IMR-90 (cell line): ENCODE data around the gene LTBP2. TPM values are rescaled to one million over a fixed set of nuclear protein-coding genes. Genes with fewer than 3 reads are reported as not detected.

ENCODE experiments used
- ATAC-seq: fragments of 200-7000 bp; cut with Tn5 transposase; 2 replicates; pipeline ENCODE4 v1.9.1; 2020; ENCODE audit warnings: low read depth, mild to moderate bottlenecking, moderate library complexity
- BruUV-seq: library from RNA; stranded (reverse); fragments of 400-500 nt; replicated peaks from 2 replicates; lab custom pipeline; 2021; lab: Mats Ljungman, UMichigan
- CTCF ChIA-PET: fragments of 300-600 bp; formaldehyde crosslinking; extraction: SDS; loops from one replicate; lab custom pipeline; 2021; ENCODE audit warnings: antibody characterized with exemption; lab: Yijun Ruan, JAX
- POLR2A ChIA-PET: fragments of 300-600 bp; sonication (Branson Sonifier 250); formaldehyde crosslinking; loops from one replicate; lab custom pipeline; 2022; ENCODE audit warnings: antibody characterized with exemption; ENCODE audit not compliant: unreplicated experiment; lab: Charles Lee
- DNase-seq: peaks from one replicate; pipeline ENCODE4 v3.0.0; 2013
- H2AFZ ChIP-seq: replicated peaks from 2 replicates; pipeline ENCODE3; 2013; ENCODE audit warnings: low read length, mild to moderate bottlenecking; ENCODE audit not compliant: poor library complexity
- H2AK5ac ChIP-seq: 2 replicates; pipeline ENCODE4 v1.6.1; 2013; ENCODE audit warnings: low read depth, low read length, inconsistent platforms
- H2AK9ac ChIP-seq: replicated peaks from 2 replicates; pipeline ENCODE3; 2013; ENCODE audit warnings: mild to moderate bottlenecking, low read depth, low read length, moderate library complexity; ENCODE audit not compliant: poor library complexity
- H2BK120ac ChIP-seq: 2 replicates; pipeline ENCODE4 v1.6.1; 2013; ENCODE audit warnings: low read depth, low read length, inconsistent platforms
- H2BK15ac ChIP-seq: 3 replicates; pipeline ENCODE4 v1.6.1; 2013; ENCODE audit warnings: low read depth, low read length, inconsistent platforms
- H2BK20ac ChIP-seq: 2 replicates; pipeline ENCODE4 v1.6.1; 2013; ENCODE audit warnings: low read depth, mild to moderate bottlenecking, inconsistent platforms, low read length, moderate library complexity
- H2BK5ac ChIP-seq: 2 replicates; pipeline ENCODE4 v1.6.1; 2013; ENCODE audit warnings: mild to moderate bottlenecking, low read depth, low read length, inconsistent platforms; ENCODE audit not compliant: poor library complexity, severe bottlenecking
- H3K14ac ChIP-seq: replicated peaks from 2 replicates; pipeline ENCODE4 v1.6.1; 2013; ENCODE audit warnings: low read depth, low read length, inconsistent platforms
- H3K18ac ChIP-seq: 2 replicates; pipeline ENCODE4 v1.6.1; 2013; ENCODE audit warnings: low read depth, low read length, control low read depth
- H3K23ac ChIP-seq: 2 replicates; pipeline ENCODE4 v1.6.1; 2013; ENCODE audit warnings: low read depth, low read length, inconsistent platforms
- H3K27ac ChIP-seq: 2 replicates; pipeline ENCODE4 v1.5.1; 2013; ENCODE audit warnings: mild to moderate bottlenecking, control low read depth, low read length; ENCODE audit not compliant: insufficient read depth
- H3K27me3 ChIP-seq: 2 replicates; pipeline ENCODE4 v1.6.1; 2013; ENCODE audit warnings: low read length; ENCODE audit not compliant: control insufficient read depth, insufficient read depth
- H3K36me3 ChIP-seq: 2 replicates; pipeline ENCODE4 v1.6.1; 2013; ENCODE audit warnings: low read length, mixed read lengths; ENCODE audit not compliant: control insufficient read depth, insufficient read depth
- H3K4ac ChIP-seq: 2 replicates; pipeline ENCODE4 v1.6.1; 2013; ENCODE audit warnings: low read depth, low read length, inconsistent platforms
- H3K4me1 ChIP-seq: 2 replicates; pipeline ENCODE4 v1.6.1; 2013; ENCODE audit warnings: low read length, mixed read lengths; ENCODE audit not compliant: control insufficient read depth, insufficient read depth
- H3K4me2 ChIP-seq: 2 replicates; pipeline ENCODE4 v1.6.1; 2013; ENCODE audit warnings: low read depth, mild to moderate bottlenecking, control low read depth, low read length, moderate library complexity
- H3K4me3 ChIP-seq: 2 replicates; pipeline ENCODE4 v1.5.1; 2013; ENCODE audit warnings: low read depth, mild to moderate bottlenecking, control low read depth, low read length, moderate library complexity; ENCODE audit not compliant: insufficient read depth
- H3K56ac ChIP-seq: 2 replicates; pipeline ENCODE4 v1.6.1; 2013; ENCODE audit warnings: low read length, inconsistent platforms; ENCODE audit not compliant: insufficient read depth; ENCODE audit errors: extremely low read depth
- H3K79me1 ChIP-seq, 2 experiments: 2 replicates each; pipeline ENCODE4 v1.6.1; 2013; ENCODE audit warnings: low read length in 2 of 2, inconsistent platforms in 1 of 2, low read depth in 1 of 2
- H3K9ac ChIP-seq: 2 replicates; pipeline ENCODE4 v1.6.1; 2013; ENCODE audit warnings: low read depth, low read length, control low read depth
- H3K9me1 ChIP-seq: 2 replicates; pipeline ENCODE4 v1.6.1; 2013; ENCODE audit warnings: low read length, inconsistent platforms; ENCODE audit not compliant: insufficient read depth
- H3K9me3 ChIP-seq: 2 replicates; pipeline ENCODE4 v1.6.1; 2013; ENCODE audit warnings: low read length; ENCODE audit not compliant: control insufficient read depth, insufficient read depth
- H4K20me1 ChIP-seq: 2 replicates; pipeline ENCODE4 v1.6.1; 2013; ENCODE audit warnings: low read length, inconsistent platforms; ENCODE audit not compliant: insufficient read depth
- H4K5ac ChIP-seq: 2 replicates; pipeline ENCODE4 v1.6.1; 2013; ENCODE audit warnings: mild to moderate bottlenecking, low read depth, low read length, control low read depth
- H4K8ac ChIP-seq, 2 experiments: 2 replicates each; pipeline ENCODE4 v1.6.1; 2013; ENCODE audit warnings: low read depth in 2 of 2, low read length in 2 of 2, control low read depth in 1 of 2, inconsistent platforms in 1 of 2
- H4K91ac ChIP-seq: 2 replicates; pipeline ENCODE4 v1.6.1; 2013; ENCODE audit warnings: low read depth, low read length, inconsistent platforms; ENCODE audit not compliant: insufficient read depth
- CEBPB ChIP-seq: IDR thresholded peaks from 2 replicates; pipeline ENCODE4 v1.6.1; 2012; ENCODE audit warnings: low read depth, low read length, improper control_type of control experiment
- FOS ChIP-seq: fragments of 150-350 bp; IDR thresholded peaks from 2 replicates; pipeline ENCODE4 v1.6.1; 2016; ENCODE audit warnings: low read depth, low read length
- MAFK ChIP-seq: IDR thresholded peaks from 2 replicates; pipeline ENCODE4 v1.6.1; 2012; ENCODE audit warnings: low read depth, low read length, improper control_type of control experiment
- MXI1 ChIP-seq: IDR thresholded peaks from 2 replicates; pipeline ENCODE4 v1.6.1; 2012; ENCODE audit warnings: low read depth, mild to moderate bottlenecking, low read length, moderate library complexity, borderline replicate concordance
- NFE2L2 ChIP-seq: fragments of 150-350 bp; IDR thresholded peaks from 2 replicates; pipeline ENCODE4 v1.6.1; 2016; ENCODE audit warnings: low read depth, mild to moderate bottlenecking, low read length
- WGBS, 2 experiments: methylation state at CpG; one replicate each; pipeline versions ENCODE4 v1.1.5 to v1.1.7; 2013; ENCODE audit warnings: missing lambda C conversion rate in 2 of 2; ENCODE audit not compliant: insufficient read length in 1 of 2; ENCODE audit errors: extremely low coverage in 2 of 2; 5-methylcytosine and 5-hydroxymethylcytosine counted together
- dilution Hi-C: fragments of 300-500 bp; cut with HindIII; formaldehyde crosslinking; loops from one replicate; pipeline ENCODE4 v1.14.3; 2018; ENCODE audit warnings: low sequenced_read_pairs; ENCODE audit not compliant: unreplicated experiment
- in situ Hi-C: fragments of 300-500 bp; cut with MboI; formaldehyde crosslinking; loops from 3 replicates; pipeline ENCODE4 v1.14.3; 2019; ENCODE audit warnings: low sequenced_read_pairs, inconsistent platforms, mixed read lengths
- intact Hi-C: fragments of 100-400 bp; cut with micrococcal nuclease; formaldehyde crosslinking; loops from 2 replicates; pipeline ENCODE4 v1.10.0; 2022
- polyA plus RNA-seq, 3 experiments: library from polyadenylated mRNA; depleted of rRNA; stranded (reverse); fragments of >200 nt; gene quantifications; 2 replicates each; pipeline ENCODE4 v1.2.3, GENCODE V29; 2012; ENCODE audit warnings: low replicate concordance in 1 of 3
- total RNA-seq: library from RNA; depleted of rRNA; stranded (reverse); fragments of >200 nt; gene quantifications from 2 replicates; pipeline ENCODE4 v1.2.3, GENCODE V29; 2012

The LTBP2 gene
- total and polyA plus RNA-seq, 2 of the 4 experiments (the other 2 are of a cell fraction): 23.8 to 79.3 TPM

GRCh38 chr14:74550071-74550470, 62.0 kb downstream of the LTBP2 start:
- H3K4me2 ChIP-seq: no peak overlapping the region
- no peaks in the 10 kb centered on the region for H3K27me3 ChIP-seq
- H2BK15ac ChIP-seq: no peak overlapping the region
- H4K8ac ChIP-seq: peak overlapping the region in 1 of 2 experiments; percentile 15; a peak in 1 of 4 replicates
- H3K18ac ChIP-seq: no peak overlapping the region
- H2AFZ ChIP-seq: no peak overlapping the region
- H3K36me3 ChIP-seq: peaks cover 7% of the 10 kb centered on the region; the same call in 1 of the 2 replicates
- H4K91ac ChIP-seq: no peak overlapping the region
- H2BK120ac ChIP-seq: no peak overlapping the region
- no peak for ATAC-seq
- no peak for DNase-seq
- H3K56ac ChIP-seq: no peak overlapping the region
- peak overlapping the region; percentile 47 for H2AK9ac ChIP-seq
- H3K79me1 ChIP-seq: peaks cover 0 to 32% of the 10 kb centered on the region in 2 experiments; a peak in 2 of 4 replicates
- H4K20me1 ChIP-seq: no peaks in the 10 kb centered on the region
- H3K9ac ChIP-seq: no peak overlapping the region
- no peak overlapping the region for H4K5ac ChIP-seq
- TF ChIP-seq MAFK (no peak), NFE2L2 (no peak), CEBPB (no peak), FOS (no peak), MXI1 (no peak)
- no peak overlapping the region for H3K27ac ChIP-seq
- dilution Hi-C loops (no loop called here), intact Hi-C loops (no loop called here), in situ Hi-C loops (no loop called here)
- BruUV-seq: no TSS peak
- H2BK5ac ChIP-seq: no peak overlapping the region
- no peak overlapping the region for H3K14ac ChIP-seq
- CTCF ChIA-PET: no interaction called here
- no CpG with 5 or more reads among the region's 1 CpG for WGBS, 2 experiments
- H3K4me1 ChIP-seq: peaks cover 30% of the 10 kb centered on the region
- no peak overlapping the region for H3K4me3 ChIP-seq
- H3K9me1 ChIP-seq: peaks cover 22% of the 10 kb centered on the region
- H2AK5ac ChIP-seq: peak overlapping the region; percentile 30; the same call in 1 of the 2 replicates
- no peak overlapping the region; the same call in 1 of the 2 replicates for H3K4ac ChIP-seq
- POLR2A ChIA-PET: no interaction called here
- no peak overlapping the region for H2BK20ac ChIP-seq
- no peak overlapping the region for H3K23ac ChIP-seq
- no peaks in the 10 kb centered on the region for H3K9me3 ChIP-seq
